Endodermal cell (in vitro differentiated cells): ENCODE measurements around the gene INPP4A. TPM values are rescaled to one million over a fixed set of nuclear protein-coding genes. Genes with fewer than 3 reads are reported as not detected.
A peak's percentile ranks its signal among the peaks of the same experiment; 100 is the strongest.

Source experiments
- DNase-seq: peaks from one replicate; pipeline ENCODE4 v3.0.0-alpha.2; 2017
- H3K27ac ChIP-seq: 2 replicates; pipeline ENCODE4 v1.5.1; 2013; ENCODE audit warnings: mild to moderate bottlenecking, low read depth, low read length, moderate library complexity
- H3K27me3 ChIP-seq: 2 replicates; pipeline ENCODE4 v1.6.1; 2013; ENCODE audit warnings: mild to moderate bottlenecking, low read length, moderate library complexity; ENCODE audit not compliant: insufficient read depth, control insufficient read depth, poor library complexity, severe bottlenecking
- H3K36me3 ChIP-seq: 2 replicates; pipeline ENCODE4 v1.7.0; 2013; ENCODE audit warnings: mild to moderate bottlenecking, low read length, moderate library complexity; ENCODE audit not compliant: control insufficient read depth, insufficient read depth
- H3K4me1 ChIP-seq: one replicate; pipeline ENCODE4 v1.7.0; 2013; ENCODE audit warnings: low read length; ENCODE audit not compliant: control insufficient read depth, insufficient read depth
- H3K4me3 ChIP-seq: 2 replicates; pipeline ENCODE4 v1.5.1; 2013; ENCODE audit warnings: mild to moderate bottlenecking, low read length, moderate library complexity
- H3K9ac ChIP-seq: 2 replicates; pipeline ENCODE4 v1.6.1; 2013; ENCODE audit warnings: mild to moderate bottlenecking, low read length, moderate library complexity; ENCODE audit not compliant: poor library complexity, severe bottlenecking; ENCODE audit errors: extremely low read depth
- H3K9me3 ChIP-seq: 2 replicates; pipeline ENCODE4 v1.6.1; 2013; ENCODE audit warnings: mild to moderate bottlenecking, low read length, moderate library complexity; ENCODE audit not compliant: control insufficient read depth
- H3K27ac Mint-ChIP-seq: 2 replicates; pipeline ENCODE4 v1.8.0; 2020; ENCODE audit warnings: mixed read lengths
- H3K27me3 Mint-ChIP-seq: 2 replicates; pipeline ENCODE4 v1.8.0; 2021; ENCODE audit warnings: mild to moderate bottlenecking, mixed read lengths; ENCODE audit not compliant: insufficient read depth
- H3K36me3 Mint-ChIP-seq: 2 replicates; pipeline ENCODE4 v1.8.0; 2020; ENCODE audit warnings: low read depth, mixed read lengths
- H3K4me1 Mint-ChIP-seq: 2 replicates; pipeline ENCODE4 v1.8.0; 2020; ENCODE audit warnings: mixed read lengths
- H3K4me3 Mint-ChIP-seq: 2 replicates; pipeline ENCODE4 v1.8.0; 2020; ENCODE audit warnings: mild to moderate bottlenecking, moderate library complexity, mixed read lengths
- H3K9me3 Mint-ChIP-seq: 2 replicates; pipeline ENCODE4 v1.8.0; 2020; ENCODE audit warnings: mild to moderate bottlenecking, mixed read lengths
- whole genome bisulfite sequencing, 2 experiments: methylation state at CpG; one replicate each; pipeline versions ENCODE4 v1.1.5 to v1.1.7; 2013; ENCODE audit warnings: missing lambda C conversion rate in 2 of 2, mixed read lengths in 1 of 2; ENCODE audit not compliant: insufficient coverage in 1 of 2, insufficient read length in 1 of 2; 5-methylcytosine and 5-hydroxymethylcytosine counted together
- total RNA-seq, 2 donors: library from RNA; stranded (reverse); fragmentation: NEBNext Ultra II Directional in 1 of 2; extraction: Animal tissue kit (Norgen Biotek cat#: 25700) in 1 of 2; gene quantifications; 2 replicates in 1 of 2; 3 replicates in 1 of 2; pipeline ENCODE4 v1.2.1, GENCODE V29; 2021
- TF ChIP-seq, protein P1 (sequence below): fragments of 200-600 bp; sonication (generic); conservative IDR thresholded peaks from 2 replicates; pipeline ENCODE4 v1.5.0; 2021; ENCODE audit warnings: antibody characterized with exemption, mild to moderate bottlenecking

INPP4A gene
- total RNA-seq, 2 donors from 2014 or later = 84.9 to 94.2 TPM

GRCh38 chr2:98502556-98503335 is 58.1 kb downstream of the INPP4A start:
- peak overlapping the region; percentile 96 for H3K27ac ChIP-seq
- H3K4me1 ChIP-seq = peaks cover 11% of the 10 kb centered on the region
- Mint-ChIP-seq H3K27me3 (no peaks in the 10 kb centered on the region), H3K36me3 (peaks cover 40% of the 10 kb centered on the region), H3K4me3 (no peak overlapping the region), H3K27ac (peak overlapping the region; percentile 60), H3K9me3 (peaks cover 13% of the 10 kb centered on the region), H3K4me1 (peaks cover 56% of the 10 kb centered on the region)
- peaks cover 25% of the 10 kb centered on the region for H3K9me3 ChIP-seq
- WGBS, 2 experiments = 86 to 93% methylated on average over 2 to 4 of the region's 4 CpGs
- TF ChIP-seq, protein P1, sequence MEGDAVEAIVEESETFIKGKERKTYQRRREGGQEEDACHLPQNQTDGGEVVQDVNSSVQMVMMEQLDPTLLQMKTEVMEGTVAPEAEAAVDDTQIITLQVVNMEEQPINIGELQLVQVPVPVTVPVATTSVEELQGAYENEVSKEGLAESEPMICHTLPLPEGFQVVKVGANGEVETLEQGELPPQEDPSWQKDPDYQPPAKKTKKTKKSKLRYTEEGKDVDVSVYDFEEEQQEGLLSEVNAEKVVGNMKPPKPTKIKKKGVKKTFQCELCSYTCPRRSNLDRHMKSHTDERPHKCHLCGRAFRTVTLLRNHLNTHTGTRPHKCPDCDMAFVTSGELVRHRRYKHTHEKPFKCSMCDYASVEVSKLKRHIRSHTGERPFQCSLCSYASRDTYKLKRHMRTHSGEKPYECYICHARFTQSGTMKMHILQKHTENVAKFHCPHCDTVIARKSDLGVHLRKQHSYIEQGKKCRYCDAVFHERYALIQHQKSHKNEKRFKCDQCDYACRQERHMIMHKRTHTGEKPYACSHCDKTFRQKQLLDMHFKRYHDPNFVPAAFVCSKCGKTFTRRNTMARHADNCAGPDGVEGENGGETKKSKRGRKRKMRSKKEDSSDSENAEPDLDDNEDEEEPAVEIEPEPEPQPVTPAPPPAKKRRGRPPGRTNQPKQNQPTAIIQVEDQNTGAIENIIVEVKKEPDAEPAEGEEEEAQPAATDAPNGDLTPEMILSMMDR = no peak
- H3K36me3 ChIP-seq = peaks cover 73% of the 10 kb centered on the region
- H3K9ac ChIP-seq = no peak overlapping the region
- no peak overlapping the region for H3K4me3 ChIP-seq
- DNase-seq = peak; percentile 22
- H3K27me3 ChIP-seq = no peaks in the 10 kb centered on the region

DNA sequence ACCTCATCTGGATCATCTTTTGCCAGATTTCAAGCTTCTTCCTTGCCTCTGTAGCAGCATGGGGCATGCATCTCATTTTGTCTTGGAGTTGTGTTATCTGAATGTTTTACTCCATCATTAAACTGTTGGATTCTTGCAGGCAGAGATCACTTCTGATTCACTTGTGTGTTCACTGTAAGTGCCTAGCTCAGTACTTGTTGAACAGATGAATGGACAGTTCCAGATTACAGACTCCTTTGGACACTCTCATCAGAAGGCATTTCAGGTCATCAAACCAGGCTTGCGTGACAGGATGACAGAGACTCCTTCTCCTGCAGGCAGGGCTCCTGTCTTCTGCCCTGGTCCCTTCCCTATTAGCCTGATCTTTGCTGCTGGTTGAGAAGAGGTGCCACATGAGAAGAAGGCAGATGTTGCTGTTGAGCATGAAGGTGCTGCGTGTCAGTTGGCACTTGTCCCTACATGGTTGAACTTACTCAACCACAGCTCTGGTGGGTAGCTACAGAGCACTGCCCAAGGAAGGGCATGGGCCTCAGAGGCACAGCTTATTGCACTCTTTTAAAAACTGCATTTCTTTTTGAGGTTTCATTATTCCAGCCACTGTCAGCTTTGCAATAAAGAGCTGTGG is 58.9 kb downstream of the INPP4A start:
- Mint-ChIP-seq H3K36me3 (peaks cover 32% of the 10 kb centered on the region), H3K27me3 (no peaks in the 10 kb centered on the region), H3K9me3 (peaks cover 4% of the 10 kb centered on the region), H3K4me1 (peaks cover 64% of the 10 kb centered on the region), H3K27ac (peak overlapping the region; percentile 7), H3K4me3 (no peak overlapping the region)
- no peak for DNase-seq
- Histone ChIP-seq H3K9me3 (peaks cover 17% of the 10 kb centered on the region), H3K4me3 (no peak overlapping the region), H3K9ac (no peak overlapping the region), H3K27me3 (no peaks in the 10 kb centered on the region), H3K4me1 (peaks cover 20% of the 10 kb centered on the region), H3K27ac (peak overlapping the region; percentile 96), H3K36me3 (peaks cover 65% of the 10 kb centered on the region)
- TF ChIP-seq, protein P1 = no peak
- 99 to 100% methylated on average over 2 of the region's 2 CpGs for WGBS, 2 experiments

GRCh38 chr2:98504381-98505109 is 59.9 kb downstream of the INPP4A start:
- DNase-seq = no peak
- Mint-ChIP-seq H3K4me1 (peaks cover 68% of the 10 kb centered on the region), H3K9me3 (no peaks in the 10 kb centered on the region), H3K27ac (no peak overlapping the region), H3K36me3 (peaks cover 24% of the 10 kb centered on the region), H3K27me3 (no peaks in the 10 kb centered on the region), H3K4me3 (no peak overlapping the region)
- Histone ChIP-seq H3K9me3 (peaks cover 7% of the 10 kb centered on the region), H3K27me3 (no peaks in the 10 kb centered on the region), H3K4me1 (peaks cover 26% of the 10 kb centered on the region), H3K4me3 (no peak overlapping the region), H3K9ac (no peak overlapping the region), H3K27ac (no peak overlapping the region), H3K36me3 (peaks cover 55% of the 10 kb centered on the region)
- TF ChIP-seq, protein P1 = no peak
- 92 to 93% methylated on average over 4 to 8 of the region's 8 CpGs for WGBS, 2 experiments
